Activated CD8-positive, alpha-beta memory T cell treated with anti-CD3 and anti-CD28 coated beads for 4 hours (primary cell): ENCODE measurements around the gene HTR2A.
"Not testable (repeated sequence)": the region's sequence is repeated elsewhere in the genome, so short reads cannot be mapped to it uniquely, and the experiment has no call there.

Source experiments
- DNase-seq, 2 donors: peaks; one replicate each; pipeline ENCODE4 v3.0.0-alpha.2; 2020; ENCODE audit warnings: low read depth in 2 of 2

HTR2A gene

GRCh38 chr13:46810440-46810839 lies 86.4 kb downstream of the HTR2A start:
- no peak for DNase-seq

- DNase-seq = not testable (repeated sequence)
Observed at GRCh38 chr13:46804921-46805320, 91.9 kb downstream of the HTR2A start.

- DNase-seq = no peak
Observed at GRCh38 chr13:46804391-46804815, 92.5 kb downstream of the HTR2A start.

- no peak for DNase-seq
Observed at GRCh38 chr13:46803586-46803985, 93.3 kb downstream of the HTR2A start.

- no peak for DNase-seq
Observed at GRCh38 chr13:46801858-46802257, 95.0 kb downstream of the HTR2A start.

- no peak for DNase-seq
Observed at GRCh38 chr13:46799139-46799538, 97.7 kb downstream of the HTR2A start.

GRCh38 chr13:46797501-46798237 lies 99.2 kb downstream of the HTR2A start:
- no peak for DNase-seq

GRCh38 chr13:46796515-46797474 lies 100.1 kb downstream of the HTR2A start, which contains the start of gene ESD:
Gene ESD (minus strand): TSS chr13:46797161. CDS start chr13:46791413, 5,748 bp downstream.
- peak; percentile 77 to 78 for DNase-seq

- no peak for DNase-seq
Observed at GRCh38 chr13:46796129-46796514, 100.7 kb downstream of the HTR2A start.

- no peak for DNase-seq
Observed at GRCh38 chr13:46795321-46795720, 101.5 kb downstream of the HTR2A start.

- no peak for DNase-seq
Observed at GRCh38 chr13:46783504-46783903, 113.3 kb downstream of the HTR2A start.

- DNase-seq = no peak
Observed at GRCh38 chr13:46782691-46783090, 114.2 kb downstream of the HTR2A start.

GRCh38 chr13:46782066-46782465 lies 114.8 kb downstream of the HTR2A start:
- DNase-seq = no peak
